Mesenchymal stem cell (in vitro differentiated cells and primary cell): Measurements from ENCODE around the gene CRNKL1.

ENCODE experiments used
- DNase-seq: peaks from one replicate; pipeline ENCODE4 v3.0.0-alpha.2; 2013
- H2AFZ ChIP-seq: one replicate; pipeline ENCODE4 v1.6.1; 2013; ENCODE audit warnings: low read depth, mild to moderate bottlenecking, control low read depth, inconsistent platforms, low read length, moderate library complexity
- H2AK5ac ChIP-seq: 2 replicates; pipeline ENCODE4 v1.6.1; 2013; ENCODE audit warnings: low read length, moderate library complexity, mild to moderate bottlenecking, inconsistent platforms; ENCODE audit not compliant: severe bottlenecking
- H2BK120ac ChIP-seq: one replicate; pipeline ENCODE4 v1.6.1; 2013; ENCODE audit warnings: low read depth, mild to moderate bottlenecking, inconsistent platforms, low read length, moderate library complexity
- H2BK12ac ChIP-seq, 2 experiments: one replicate each; pipeline ENCODE4 v1.6.1; 2013; ENCODE audit warnings: inconsistent platforms in 2 of 2, low read length in 2 of 2, mild to moderate bottlenecking in 2 of 2, moderate library complexity in 2 of 2, control low read depth in 1 of 2
- H2BK15ac ChIP-seq: one replicate; pipeline ENCODE4 v1.6.1; 2013; ENCODE audit warnings: mild to moderate bottlenecking, low read depth, inconsistent platforms; ENCODE audit not compliant: poor library complexity, severe bottlenecking
- H2BK5ac ChIP-seq: 2 replicates; pipeline ENCODE4 v1.6.1; 2013; ENCODE audit warnings: low read depth, mild to moderate bottlenecking, low read length, control low read depth, inconsistent platforms; ENCODE audit not compliant: poor library complexity, severe bottlenecking
- H3K14ac ChIP-seq, 2 experiments: one replicate each; pipeline ENCODE4 v1.6.1; 2013; ENCODE audit warnings: inconsistent platforms in 2 of 2, low read length in 2 of 2, control low read depth in 1 of 2, mild to moderate bottlenecking in 1 of 2, moderate library complexity in 1 of 2
- H3K18ac ChIP-seq, 2 experiments: one replicate each; pipeline ENCODE4 v1.6.1; 2013; ENCODE audit warnings: inconsistent platforms in 2 of 2, low read length in 2 of 2, control low read depth in 1 of 2, low read depth in 1 of 2, mild to moderate bottlenecking in 1 of 2
- H3K23ac ChIP-seq, 2 experiments: one replicate each; pipeline ENCODE4 v1.6.1; 2013; ENCODE audit warnings: inconsistent platforms in 2 of 2, low read length in 2 of 2, mild to moderate bottlenecking in 2 of 2, moderate library complexity in 2 of 2, control low read depth in 1 of 2
- H3K27ac ChIP-seq: 2 replicates; pipeline ENCODE4 v1.5.1; 2013; ENCODE audit warnings: mild to moderate bottlenecking, moderate library complexity, low read length, control low read depth, inconsistent platforms; ENCODE audit not compliant: poor library complexity, severe bottlenecking
- H3K27me3 ChIP-seq, 2 experiments: 2 replicates each; pipeline versions ENCODE4 v1.6.1 to v1.7.0; 2013; ENCODE audit warnings: low read length in 2 of 2, mild to moderate bottlenecking in 2 of 2, moderate library complexity in 2 of 2, control low read depth in 1 of 2, inconsistent platforms in 1 of 2; ENCODE audit not compliant: control insufficient read depth in 1 of 2, insufficient read depth in 1 of 2
- H3K36me3 ChIP-seq, 2 experiments: 2 replicates each; pipeline versions ENCODE4 v1.6.1 to v1.7.0; 2013; ENCODE audit warnings: low read length in 2 of 2, control low read depth in 1 of 2, inconsistent platforms in 1 of 2, low read depth in 1 of 2, mild to moderate bottlenecking in 1 of 2; ENCODE audit not compliant: insufficient read depth in 2 of 2, control insufficient read depth in 1 of 2
- H3K4ac ChIP-seq, 2 experiments: one replicate each; pipeline ENCODE4 v1.6.1; 2013; ENCODE audit warnings: inconsistent platforms in 2 of 2, low read length in 2 of 2, mild to moderate bottlenecking in 2 of 2, moderate library complexity in 2 of 2, control low read depth in 1 of 2, low read depth in 1 of 2
- H3K4me1 ChIP-seq: 2 replicates; pipeline ENCODE4 v1.6.1; 2013; ENCODE audit warnings: low read depth, low read length, control low read depth; ENCODE audit not compliant: control insufficient read depth, insufficient read depth
- H3K4me2 ChIP-seq: 2 replicates; pipeline ENCODE4 v1.6.1; 2013; ENCODE audit warnings: low read length, mild to moderate bottlenecking, inconsistent platforms; ENCODE audit not compliant: poor library complexity, severe bottlenecking
- H3K4me3 ChIP-seq, 2 experiments: 2 replicates each; pipeline versions ENCODE4 v1.5.1 to v1.7.0; 2013; ENCODE audit warnings: low read length in 2 of 2, mild to moderate bottlenecking in 2 of 2, control low read depth in 1 of 2, low read depth in 1 of 2; ENCODE audit not compliant: insufficient read depth in 1 of 2
- H3K79me1 ChIP-seq: replicated peaks from 2 replicates; pipeline ENCODE4 v1.6.1; 2013; ENCODE audit warnings: mild to moderate bottlenecking, control low read depth, low read length, inconsistent platforms; ENCODE audit not compliant: poor library complexity, severe bottlenecking
- H3K9ac ChIP-seq: 2 replicates; pipeline ENCODE4 v1.7.0; 2013; ENCODE audit warnings: mild to moderate bottlenecking, low read length, moderate library complexity
- H3K9me3 ChIP-seq: 2 replicates; pipeline ENCODE4 v1.7.0; 2013; ENCODE audit warnings: mild to moderate bottlenecking, low read length; ENCODE audit not compliant: control insufficient read depth
- H4K8ac ChIP-seq: one replicate; pipeline ENCODE4 v1.6.1; 2013; ENCODE audit warnings: inconsistent platforms, mild to moderate bottlenecking, low read length, moderate library complexity
- H4K91ac ChIP-seq: one replicate; pipeline ENCODE4 v1.6.1; 2013; ENCODE audit warnings: mild to moderate bottlenecking, low read length, inconsistent platforms
- WGBS: methylation state at CpG from one replicate; pipeline ENCODE4 v1.1.7; 2013; ENCODE audit warnings: mixed read lengths; 5-methylcytosine and 5-hydroxymethylcytosine counted together

The CRNKL1 gene

GRCh38 chr20:20003031-20003954, 49.0 kb downstream of the CRNKL1 start:
- no peak overlapping the region for H2BK12ac ChIP-seq
- H3K27me3 ChIP-seq = no peaks in the 10 kb centered on the region
- H2AK5ac ChIP-seq = no peak overlapping the region
- 99% methylated on average over 12 of the region's 23 CpGs for WGBS
- no peak overlapping the region for H4K91ac ChIP-seq
- H2AFZ ChIP-seq = no peak overlapping the region
- peaks cover 36 to 61% of the 10 kb centered on the region in 2 experiments for H3K36me3 ChIP-seq
- H3K79me1 ChIP-seq = peaks cover 30% of the 10 kb centered on the region
- H3K27ac ChIP-seq = no peak overlapping the region
- no peak overlapping the region for H2BK5ac ChIP-seq
- peak overlapping the region in 1 of 2 experiments; percentile 14 for H3K18ac ChIP-seq
- no peak for DNase-seq
- H4K8ac ChIP-seq = no peak overlapping the region
- H3K9me3 ChIP-seq = no peaks in the 10 kb centered on the region
- no peak overlapping the region for H3K23ac ChIP-seq
- peak overlapping the region in 1 of 2 experiments; percentile 7 for H3K14ac ChIP-seq
- no peak overlapping the region for H3K4ac ChIP-seq
- no peak overlapping the region for H2BK15ac ChIP-seq
- H3K4me2 ChIP-seq = no peak overlapping the region
- H3K4me3 ChIP-seq = peak overlapping the region in 1 of 2 experiments; percentile 64
- H2BK120ac ChIP-seq = no peak overlapping the region
- H3K4me1 ChIP-seq = peaks cover 2% of the 10 kb centered on the region
- H3K9ac ChIP-seq = peak overlapping the region; percentile 80

GRCh38 chr20:20002101-20002998, 49.9 kb downstream of the CRNKL1 start:
- WGBS = 89% methylated on average over 9 of the region's 9 CpGs
- H3K14ac ChIP-seq = peak overlapping the region in 1 of 2 experiments; percentile 7
- no peak overlapping the region for H2BK15ac ChIP-seq
- H3K4me3 ChIP-seq = peak overlapping the region in 1 of 2 experiments; percentile 64
- H3K36me3 ChIP-seq = peaks cover 42 to 63% of the 10 kb centered on the region in 2 experiments
- H3K9me3 ChIP-seq = no peaks in the 10 kb centered on the region
- H2BK12ac ChIP-seq = no peak overlapping the region
- H3K27ac ChIP-seq = no peak overlapping the region
- H3K4me1 ChIP-seq = peaks cover 2% of the 10 kb centered on the region
- H2BK5ac ChIP-seq = no peak overlapping the region
- peaks cover 33% of the 10 kb centered on the region for H3K79me1 ChIP-seq
- no peak overlapping the region for H2AK5ac ChIP-seq
- no peaks in the 10 kb centered on the region for H3K27me3 ChIP-seq
- no peak overlapping the region for H3K4me2 ChIP-seq
- H4K91ac ChIP-seq = no peak overlapping the region
- no peak overlapping the region for H4K8ac ChIP-seq
- H3K4ac ChIP-seq = no peak overlapping the region
- no peak overlapping the region for H2BK120ac ChIP-seq
- no peak overlapping the region for H2AFZ ChIP-seq
- H3K9ac ChIP-seq = peak overlapping the region; percentile 80
- no peak overlapping the region for H3K23ac ChIP-seq
- H3K18ac ChIP-seq = no peak overlapping the region
- no peak for DNase-seq

- Histone ChIP-seq H3K9me3 (no peaks in the 10 kb centered on the region), H3K4me1 (peaks cover 2% of the 10 kb centered on the region), H2AFZ (no peak overlapping the region), H3K4me3 (no peak overlapping the region), H4K91ac (no peak overlapping the region), H3K27me3 (no peaks in the 10 kb centered on the region), H2BK5ac (no peak overlapping the region), H3K27ac (no peak overlapping the region), H2BK120ac (no peak overlapping the region), H4K8ac (no peak overlapping the region), H2AK5ac (no peak overlapping the region), H3K36me3 (peaks cover 56 to 71% of the 10 kb centered on the region in 2 experiments), H3K79me1 (peaks cover 36% of the 10 kb centered on the region), H3K18ac (no peak overlapping the region), H2BK15ac (no peak overlapping the region), H2BK12ac (no peak overlapping the region), H3K4me2 (no peak overlapping the region), H3K23ac (no peak overlapping the region), H3K14ac (no peak overlapping the region), H3K9ac (no peak overlapping the region), H3K4ac (no peak overlapping the region)
- 91% methylated on average over 14 of the region's 14 CpGs for WGBS
- no peak for DNase-seq
Measured at GRCh38 chr20:20000211-20000968, 51.9 kb downstream of the CRNKL1 start.
